Hepatocyte (in vitro differentiated cells): ENCODE data around the gene FAXC. TPM values are rescaled to one million over a fixed set of nuclear protein-coding genes. Genes with fewer than 3 reads are reported as not detected.
"Not testable (repeated sequence)": the region's sequence is repeated elsewhere in the genome, so short reads cannot be mapped to it uniquely, and the experiment has no call there.

Experiments used
- DNase-seq: peaks from one replicate; pipeline ENCODE4 v3.0.0-alpha.2; 2016; ENCODE audit warnings: low spot score
- H2AFZ ChIP-seq: fragments of 200-600 bp; sonication (generic); 2 replicates; pipeline ENCODE4 v1.6.0; 2016; ENCODE audit warnings: antibody characterized with exemption, mild to moderate bottlenecking
- H3K27ac ChIP-seq: fragments of 200-600 bp; sonication (generic); 2 replicates; pipeline ENCODE4 v1.5.1; 2016; ENCODE audit warnings: mild to moderate bottlenecking
- H3K27me3 ChIP-seq: fragments of 200-600 bp; sonication (generic); 2 replicates; pipeline ENCODE4 v1.6.1; 2016
- H3K36me3 ChIP-seq: fragments of 200-600 bp; sonication (generic); replicated peaks from 2 replicates; pipeline ENCODE4 v1.5.1; 2016; ENCODE audit warnings: low read depth; ENCODE audit not compliant: insufficient read depth
- H3K4me1 ChIP-seq: fragments of 200-600 bp; sonication (generic); 2 replicates; pipeline ENCODE4 v1.5.1; 2016; ENCODE audit warnings: mild to moderate bottlenecking, moderate library complexity; ENCODE audit not compliant: insufficient read depth
- H3K4me2 ChIP-seq: fragments of 200-600 bp; sonication (generic); 2 replicates; pipeline ENCODE4 v1.6.0; 2016
- H3K4me3 ChIP-seq: fragments of 200-600 bp; sonication (generic); 2 replicates; pipeline ENCODE4 v1.5.1; 2016; ENCODE audit warnings: mild to moderate bottlenecking
- H3K79me2 ChIP-seq: fragments of 200-600 bp; sonication (generic); 2 replicates; pipeline ENCODE4 v1.6.0; 2017; ENCODE audit warnings: mild to moderate bottlenecking
- H3K9me2 ChIP-seq: fragments of 200-600 bp; sonication (generic); replicated peaks from 2 replicates; pipeline ENCODE4 v1.6.0; 2017; ENCODE audit warnings: mild to moderate bottlenecking; ENCODE audit not compliant: insufficient read depth
- H3K9me3 ChIP-seq: fragments of 200-600 bp; sonication (generic); 2 replicates; pipeline ENCODE4 v1.5.1; 2016; ENCODE audit warnings: low read depth, mild to moderate bottlenecking
- H4K20me1 ChIP-seq: fragments of 200-600 bp; sonication (generic); 2 replicates; pipeline ENCODE4 v1.6.0; 2016; ENCODE audit warnings: mild to moderate bottlenecking; ENCODE audit not compliant: insufficient read depth, poor library complexity, severe bottlenecking
- CTCF ChIP-seq: fragments of 200-600 bp; sonication (generic); IDR thresholded peaks from 2 replicates; pipeline ENCODE4 v1.5.1; 2016; ENCODE audit warnings: antibody characterized with exemption, mild to moderate bottlenecking; ENCODE audit not compliant: poor library complexity
- EZH2 ChIP-seq: fragments of 200-600 bp; sonication (generic); IDR thresholded peaks from 2 replicates; pipeline ENCODE4 v1.6.1; 2016; ENCODE audit warnings: antibody characterized with exemption, mild to moderate bottlenecking, borderline replicate concordance
- EZH2phosphoT487 ChIP-seq: fragments of 200-600 bp; sonication (generic); IDR thresholded peaks from one replicate; pipeline ENCODE4 v1.6.1; 2018; ENCODE audit warnings: antibody characterized with exemption, mild to moderate bottlenecking, low read depth, moderate library complexity; ENCODE audit not compliant: unreplicated experiment, severe bottlenecking
- WGBS: methylation state at CpG from one replicate; pipeline ENCODE4 v1.1.6; 2016; ENCODE audit warnings: low lambda C conversion rate; ENCODE audit errors: missing lambda C conversion rate; 5-methylcytosine and 5-hydroxymethylcytosine counted together
- polyA plus RNA-seq: library from polyadenylated mRNA; unstranded; fragments of >200 nt; fragmentation: Nextera tagmentation; extraction: Ambion mirVana; gene quantifications from 2 replicates; pipeline ENCODE4 v1.2.1, GENCODE V29; 2016
- total RNA-seq: library from RNA; depleted of rRNA; stranded (reverse); fragments of >200 nt; gene quantifications from 2 replicates; pipeline ENCODE4 v1.2.3, GENCODE V29; 2014

Gene FAXC
- total and polyA plus RNA-seq, 2 experiments from 2014 or later: 8.3 to 8.9 TPM

- WGBS: 80% methylated on average over 7 of the region's 7 CpGs
- DNase-seq: no peak
- Histone ChIP-seq H3K4me2 (no peak overlapping the region), H3K27ac (no peak overlapping the region), H3K4me1 (no peaks in the 10 kb centered on the region), H3K9me3 (no peaks in the 10 kb centered on the region), H3K4me3 (no peak overlapping the region), H3K79me2 (no peaks in the 10 kb centered on the region), H3K36me3 (no peaks in the 10 kb centered on the region), H2AFZ (no peak overlapping the region), H4K20me1 (no peaks in the 10 kb centered on the region), H3K9me2 (no peaks in the 10 kb centered on the region), H3K27me3 (no peaks in the 10 kb centered on the region)
- TF ChIP-seq EZH2phosphoT487: no peak
- TF ChIP-seq EZH2: no peak
- no peak for TF ChIP-seq CTCF
Observed at GRCh38 chr6:99270826-99271225, 78.6 kb downstream of the FAXC start.

DNA sequence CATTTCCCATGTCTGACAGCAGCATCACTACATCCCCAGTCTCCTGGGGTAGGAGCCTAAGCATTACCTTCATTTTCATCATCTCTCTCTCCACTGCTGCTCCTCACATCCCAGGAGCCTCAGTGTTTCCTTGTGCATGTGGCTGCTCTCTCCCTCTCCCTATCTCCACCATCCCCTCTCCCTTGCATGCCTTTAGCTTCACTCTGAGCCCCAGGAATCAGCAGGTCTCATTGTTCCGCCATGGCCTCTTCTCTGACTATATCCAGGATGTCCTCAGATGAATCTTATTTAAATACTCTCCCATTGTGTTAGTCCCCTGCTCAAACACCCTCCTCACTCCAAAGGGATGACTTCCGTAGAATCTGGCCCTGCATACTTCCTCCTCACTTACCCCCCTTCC lies 79.4 kb downstream of the FAXC start:
- no peaks in the 10 kb centered on the region for H3K9me2 ChIP-seq
- H3K27ac ChIP-seq: no peak overlapping the region
- 70% methylated on average over 2 of the region's 2 CpGs for WGBS
- H3K9me3 ChIP-seq: no peaks in the 10 kb centered on the region
- no peaks in the 10 kb centered on the region for H3K79me2 ChIP-seq
- no peaks in the 10 kb centered on the region for H3K27me3 ChIP-seq
- no peak overlapping the region for H3K4me2 ChIP-seq
- no peak for TF ChIP-seq EZH2phosphoT487
- no peak for TF ChIP-seq EZH2
- H4K20me1 ChIP-seq: no peaks in the 10 kb centered on the region
- H3K4me1 ChIP-seq: no peaks in the 10 kb centered on the region
- H3K4me3 ChIP-seq: no peak overlapping the region
- no peak overlapping the region for H2AFZ ChIP-seq
- DNase-seq: no peak
- no peaks in the 10 kb centered on the region for H3K36me3 ChIP-seq

- Histone ChIP-seq H3K27me3 (no peaks in the 10 kb centered on the region), H3K27ac (no peak overlapping the region), H3K9me3 (no peaks in the 10 kb centered on the region), H3K4me3 (no peak overlapping the region), H3K9me2 (no peaks in the 10 kb centered on the region), H3K79me2 (no peaks in the 10 kb centered on the region), H4K20me1 (no peaks in the 10 kb centered on the region), H3K4me2 (no peak overlapping the region), H3K36me3 (no peaks in the 10 kb centered on the region), H2AFZ (no peak overlapping the region), H3K4me1 (no peaks in the 10 kb centered on the region)
- WGBS: 79% methylated on average over 3 of the region's 3 CpGs
- DNase-seq: no peak
- no peak for TF ChIP-seq EZH2
- no peak for TF ChIP-seq EZH2phosphoT487
- no peak for TF ChIP-seq CTCF
Observed at GRCh38 chr6:99269207-99269606, 80.3 kb downstream of the FAXC start.

- H3K27ac ChIP-seq, DNase-seq, H2AFZ ChIP-seq, H3K9me2 ChIP-seq, H3K4me3 ChIP-seq, H3K9me3 ChIP-seq, H4K20me1 ChIP-seq, H3K79me2 ChIP-seq, H3K4me2 ChIP-seq, H3K4me1 ChIP-seq, H3K36me3 ChIP-seq, H3K27me3 ChIP-seq: not testable (repeated sequence)
- WGBS: 82% methylated on average over 5 of the region's 5 CpGs
Observed at GRCh38 chr6:99266996-99267395, 82.5 kb downstream of the FAXC start.

DNA sequence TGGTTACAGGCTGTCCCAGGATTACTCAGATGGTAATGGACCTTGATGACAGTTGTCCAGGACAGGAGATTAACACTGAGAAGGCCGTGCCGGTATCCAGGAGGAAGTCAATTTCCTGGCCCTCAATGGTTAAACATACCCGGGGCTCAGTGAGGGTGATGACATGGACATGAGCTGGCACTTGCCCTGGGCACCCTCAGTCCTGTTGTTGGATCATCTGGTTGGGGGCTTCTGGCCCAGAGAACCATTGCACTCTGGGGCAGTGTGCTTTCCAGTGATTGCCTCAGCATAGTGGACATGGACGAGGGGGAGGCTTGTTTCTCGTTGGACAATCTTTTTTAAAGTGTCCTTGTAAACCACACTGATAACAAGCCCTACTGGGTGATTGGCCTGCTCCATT lies 84.0 kb downstream of the FAXC start:
- not testable (repeated sequence) for H3K4me3 ChIP-seq, H3K27me3 ChIP-seq, H3K4me1 ChIP-seq, H3K9me2 ChIP-seq, H3K9me3 ChIP-seq, H4K20me1 ChIP-seq, H3K36me3 ChIP-seq, DNase-seq, H2AFZ ChIP-seq, H3K79me2 ChIP-seq, H3K4me2 ChIP-seq
- WGBS: 59% methylated on average over 5 of the region's 5 CpGs
- H3K27ac ChIP-seq: peak overlapping the region; percentile 46
